K562 (cell line): ENCODE data around the gene MIDN. TPM values are rescaled to one million over a fixed set of nuclear protein-coding genes. Genes with fewer than 3 reads are reported as not detected.
A peak's percentile ranks its signal among the peaks of the same experiment; 100 is the strongest.

Experiments
- ATF7 ChIP-seq: fragments of 450-650 bp; IDR thresholded peaks from 2 replicates; pipeline ENCODE4 v1.7.1; 2014; ENCODE audit warnings: mild to moderate bottlenecking, moderate library complexity
- BRCA1 ChIP-seq, 2 experiments: fragments of 450-650 bp in 1 of 2; sonication (generic) in 1 of 2; formaldehyde crosslinking in 1 of 2; IDR thresholded peaks; 2 replicates each; pipeline versions ENCODE4 v1.5.0 to v1.6.1; 2017 to 2020; ENCODE audit warnings: mild to moderate bottlenecking in 1 of 2, missing genetic modification reagents in 1 of 2
- E2F3 ChIP-seq: fragments of 250-450 bp; sonication (Bioruptor Pico); IDR thresholded peaks from 2 replicates; pipeline ENCODE4 v1.4.0; 2020; ENCODE audit warnings: mild to moderate bottlenecking
- FOXA3 ChIP-seq, 2 experiments: fragments of 450-650 bp in 1 of 2; sonication (generic) in 1 of 2; formaldehyde crosslinking; IDR thresholded peaks in 1 of 2; conservative IDR thresholded peaks in 1 of 2; 2 replicates each; pipeline versions ENCODE4 v1.4.0 to v1.8.0; 2020 to 2022; ENCODE audit warnings: mild to moderate bottlenecking in 2 of 2, missing genetic modification reagents in 1 of 2
- HES1 ChIP-seq: fragments of 450-650 bp; IDR thresholded peaks from 2 replicates; pipeline ENCODE4 v1.6.1; 2016; ENCODE audit warnings: low read depth, mild to moderate bottlenecking, moderate library complexity
- HEY1 ChIP-seq: fragments of 250-450 bp; sonication (Bioruptor Pico); IDR thresholded peaks from 2 replicates; pipeline ENCODE4 v1.5.0; 2020; ENCODE audit warnings: mild to moderate bottlenecking, moderate library complexity, borderline replicate concordance
- HNRNPK ChIP-seq: fragments of 200-400 bp; formaldehyde crosslinking; IDR thresholded peaks from one replicate; pipeline ENCODE4 v1.6.1; 2018; ENCODE audit warnings: mild to moderate bottlenecking, low read depth, low read length; ENCODE audit not compliant: poor library complexity, severe bottlenecking
- MIER1 ChIP-seq: fragments of 450-650 bp; IDR thresholded peaks from 2 replicates; pipeline ENCODE4 v1.6.1; 2016; ENCODE audit warnings: antibody characterized with exemption, mild to moderate bottlenecking, low read depth
- MNT ChIP-seq, 2 experiments: fragments of 450-650 bp; conservative IDR thresholded peaks; 2 replicates each; pipeline ENCODE4 v1.6.1; 2017; ENCODE audit warnings: mild to moderate bottlenecking in 2 of 2, moderate library complexity in 2 of 2
- SETDB1 ChIP-seq: IDR thresholded peaks from one replicate; pipeline ENCODE4 v1.6.1; 2012; ENCODE audit warnings: low read length, control low read depth, inconsistent platforms
- TEAD4 ChIP-seq, 2 experiments: sonication (generic) in 1 of 2; formaldehyde crosslinking in 1 of 2; IDR thresholded peaks; 2 replicates each; pipeline versions ENCODE4 v1.6.1 to v1.8.0; 2012 to 2022; ENCODE audit warnings: borderline replicate concordance in 1 of 2, inconsistent platforms in 1 of 2, low read length in 1 of 2, mild to moderate bottlenecking in 1 of 2, missing genetic modification reagents in 1 of 2
- ZFX ChIP-seq: sonication (generic); formaldehyde crosslinking; IDR thresholded peaks from 2 replicates; pipeline ENCODE4 v1.8.0; 2022; ENCODE audit warnings: mild to moderate bottlenecking, missing genetic modification reagents, moderate library complexity
- ZNF232 ChIP-seq: sonication (generic); formaldehyde crosslinking; IDR thresholded peaks from 2 replicates; pipeline ENCODE4 v1.8.0; 2022; ENCODE audit warnings: mild to moderate bottlenecking, missing genetic modification reagents
- ZNF347 ChIP-seq: fragments of 450-650 bp; formaldehyde crosslinking; IDR thresholded peaks from 2 replicates; pipeline ENCODE4 v1.4.0; 2020; ENCODE audit warnings: low read depth, mild to moderate bottlenecking, moderate library complexity
- ZNF695 ChIP-seq: fragments of 450-650 bp; formaldehyde crosslinking; IDR thresholded peaks from 2 replicates; pipeline ENCODE4 v1.4.0; 2020; ENCODE audit warnings: mild to moderate bottlenecking, moderate library complexity
- polyA plus RNA-seq, 8 experiments: library from polyadenylated mRNA; depleted of rRNA in 4 of 8; stranded (reverse) in 5 of 8; unstranded in 3 of 8; fragments of >200 nt; fragmentation: Nextera tagmentation in 2 of 8; fragmentation: Illumina TruSeq in 1 of 8; extraction: Ambion mirVana in 2 of 8; extraction: Trizol in 1 of 8; gene quantifications; 2 replicates each; pipeline versions ENCODE4 v1.2.1 to v1.2.3, GENCODE V29; 2011 to 2014; ENCODE audit warnings: inconsistent platforms in 1 of 8, missing spikeins in 1 of 8
- total RNA-seq, 7 experiments: library from RNA; depleted of rRNA in 6 of 7; stranded (reverse); fragments of >200 nt in 6 of 7; fragmentation: Illumina TruSeq in 2 of 7; extraction: Trizol in 2 of 7; gene quantifications; 2 replicates each; pipeline versions ENCODE4 v1.2.1 to v1.2.3, GENCODE V29; 2011 to 2021; ENCODE audit warnings: low replicate concordance in 1 of 7
- TF ChIP-seq, protein P1 (sequence below): fragments of 450-650 bp; IDR thresholded peaks from 2 replicates; pipeline ENCODE4 v1.6.1; 2018; ENCODE audit not compliant: partially characterized antibody
- TF ChIP-seq, protein P2 (sequence below), 3 experiments: fragments of 200-800 bp in 1 of 3; sonication (Bioruptor generic) in 1 of 3; sonication (generic) in 1 of 3; formaldehyde crosslinking in 1 of 3; IDR thresholded peaks; 2 replicates each; pipeline versions ENCODE4 v1.6.1 to v1.8.0; 2016 to 2022; ENCODE audit warnings: mild to moderate bottlenecking in 2 of 3, missing compliant biosample characterization in 2 of 3, missing genetic modification characterization in 2 of 3, missing genetic modification reagents in 1 of 3

The MIDN gene
- total and polyA plus RNA-seq, 9 of the 15 experiments (the other 6 are each of a cell fraction or from before 2014, with no cell fraction given) = 0.17 to 120 (median 10.1) TPM

DNA sequence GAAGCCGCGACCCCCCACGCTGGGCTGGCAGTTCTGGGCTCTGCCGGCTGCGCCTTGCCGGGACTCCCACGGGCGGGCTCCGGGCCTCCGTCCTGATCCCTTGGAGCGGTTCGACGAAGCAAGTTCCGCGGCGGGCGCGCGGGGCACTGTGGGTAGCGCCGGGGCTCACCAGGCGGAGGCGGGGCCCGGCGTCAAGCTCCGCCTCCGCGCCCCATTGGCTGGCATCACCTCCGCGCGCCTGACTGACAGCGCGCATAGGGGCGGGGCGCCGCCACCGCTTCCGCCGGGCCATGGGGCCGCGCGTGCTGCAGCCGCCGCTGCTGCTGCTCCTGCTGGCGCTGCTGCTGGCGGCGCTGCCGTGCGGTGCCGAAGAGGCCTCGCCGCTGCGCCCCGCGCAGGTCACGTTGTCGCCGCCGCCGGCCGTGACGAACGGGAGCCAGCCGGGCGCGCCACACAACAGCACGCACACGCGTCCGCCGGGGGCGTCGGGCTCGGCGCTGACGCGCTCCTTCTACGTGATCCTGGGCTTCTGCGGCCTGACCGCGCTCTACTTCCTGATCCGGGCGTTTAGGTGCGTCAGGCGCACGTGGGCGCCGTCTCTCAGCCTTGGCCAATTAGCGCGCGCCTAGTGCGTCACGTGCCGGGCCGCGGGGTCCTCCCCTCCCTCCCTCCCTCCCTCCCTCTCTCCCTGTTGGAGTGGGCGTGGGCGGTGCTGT is 27.0 kb downstream of the MIDN start, which contains the start of gene FAM174C (continued):
- no peak for TF ChIP-seq HNRNPK
- TF ChIP-seq, protein P1, sequence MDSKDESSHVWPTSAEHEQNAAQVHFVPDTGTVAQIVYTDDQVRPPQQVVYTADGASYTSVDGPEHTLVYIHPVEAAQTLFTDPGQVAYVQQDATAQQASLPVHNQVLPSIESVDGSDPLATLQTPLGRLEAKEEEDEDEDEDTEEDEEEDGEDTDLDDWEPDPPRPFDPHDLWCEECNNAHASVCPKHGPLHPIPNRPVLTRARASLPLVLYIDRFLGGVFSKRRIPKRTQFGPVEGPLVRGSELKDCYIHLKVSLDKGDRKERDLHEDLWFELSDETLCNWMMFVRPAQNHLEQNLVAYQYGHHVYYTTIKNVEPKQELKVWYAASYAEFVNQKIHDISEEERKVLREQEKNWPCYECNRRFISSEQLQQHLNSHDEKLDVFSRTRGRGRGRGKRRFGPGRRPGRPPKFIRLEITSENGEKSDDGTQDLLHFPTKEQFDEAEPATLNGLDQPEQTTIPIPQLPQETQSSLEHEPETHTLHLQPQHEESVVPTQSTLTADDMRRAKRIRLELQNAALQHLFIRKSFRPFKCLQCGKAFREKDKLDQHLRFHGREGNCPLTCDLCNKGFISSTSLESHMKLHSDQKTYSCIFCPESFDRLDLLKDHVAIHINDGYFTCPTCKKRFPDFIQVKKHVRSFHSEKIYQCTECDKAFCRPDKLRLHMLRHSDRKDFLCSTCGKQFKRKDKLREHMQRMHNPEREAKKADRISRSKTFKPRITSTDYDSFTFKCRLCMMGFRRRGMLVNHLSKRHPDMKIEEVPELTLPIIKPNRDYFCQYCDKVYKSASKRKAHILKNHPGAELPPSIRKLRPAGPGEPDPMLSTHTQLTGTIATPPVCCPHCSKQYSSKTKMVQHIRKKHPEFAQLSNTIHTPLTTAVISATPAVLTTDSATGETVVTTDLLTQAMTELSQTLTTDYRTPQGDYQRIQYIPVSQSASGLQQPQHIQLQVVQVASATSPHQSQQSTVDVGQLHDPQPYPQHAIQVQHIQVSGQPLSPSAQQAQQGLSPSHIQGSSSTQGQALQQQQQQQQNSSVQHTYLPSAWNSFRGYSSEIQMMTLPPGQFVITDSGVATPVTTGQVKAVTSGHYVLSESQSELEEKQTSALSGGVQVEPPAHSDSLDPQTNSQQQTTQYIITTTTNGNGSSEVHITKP = no peak
- no peak for TF ChIP-seq ZNF347 (CRISPR knock-in tag)
- TF ChIP-seq E2F3 (CRISPR knock-in tag) = peak; percentile 64; the same call in 1 of the 2 replicates
- 0 out of 4 replicates have a peak, but pooled peaks of 1 of the 2 experiments have one; percentile 40 for TF ChIP-seq FOXA3 (CRISPR knock-in tag; conservative IDR thresholded peaks at IDR 0.05 in 1 of 2, IDR thresholded peaks at IDR 0.05 in 1 of 2)
- no peak; the same call in 1 of the 2 replicates for TF ChIP-seq HEY1 (CRISPR knock-in tag)
- TF ChIP-seq ATF7 = peak; percentile 72; the same call in 1 of the 2 replicates
- no peak for TF ChIP-seq HES1
- TF ChIP-seq ZFX = peak; percentile 81
- TF ChIP-seq SETDB1 = no peak
- TF ChIP-seq MNT (conservative IDR thresholded peaks at IDR 0.05) = peak; percentile 97
- no peak for TF ChIP-seq MIER1
- TF ChIP-seq, protein P2, sequence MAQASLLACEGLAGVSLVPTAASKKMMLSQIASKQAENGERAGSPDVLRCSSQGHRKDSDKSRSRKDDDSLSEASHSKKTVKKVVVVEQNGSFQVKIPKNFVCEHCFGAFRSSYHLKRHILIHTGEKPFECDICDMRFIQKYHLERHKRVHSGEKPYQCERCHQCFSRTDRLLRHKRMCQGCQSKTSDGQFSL (CRISPR knock-in tag; IDR thresholded peaks at IDR 0.05) = no peak
- TF ChIP-seq, protein P2 (tag; IDR thresholded peaks at IDR 0.05) = no peak
- no peak for TF ChIP-seq ZNF695 (CRISPR knock-in tag)
- TF ChIP-seq BRCA1 (IDR thresholded peaks at IDR 0.05) = no peak
- no peak for TF ChIP-seq BRCA1 (CRISPR knock-in tag; IDR thresholded peaks at IDR 0.05)
- TF ChIP-seq ZNF232 = no peak
- TF ChIP-seq TEAD4 (IDR thresholded peaks at IDR 0.05; ENCODE audit: low read length) = no peak
- TF ChIP-seq TEAD4 (CRISPR knock-in tag; IDR thresholded peaks at IDR 0.05; ENCODE audit: borderline replicate concordance) = no peak
